Fibroblast of lung (primary cell): ENCODE results near the gene CORO2A.

Experiments
- CTCF ChIP-seq, 2 donors: IDR thresholded peaks in 1 of 2; conservative IDR thresholded peaks in 1 of 2; 1 replicate in 1 of 2; 2 replicates in 1 of 2; pipeline ENCODE4 v1.5.1; 2011 to 2012; ENCODE audit warnings: low read length in 2 of 2, control low read depth in 1 of 2, inconsistent platforms in 1 of 2, low read depth in 1 of 2, mild to moderate bottlenecking in 1 of 2
- EZH2 ChIP-seq: IDR thresholded peaks from 2 replicates; pipeline ENCODE4 v1.5.1; 2012; ENCODE audit warnings: low read length, control low read depth, mild to moderate bottlenecking; ENCODE audit errors: missing control alignments

GRCh38 chr9:98191671-98192502, 550 bp downstream of the CORO2A start:
- TF ChIP-seq CTCF (conservative IDR thresholded peaks at IDR 0.05 in 1 of 2, IDR thresholded peaks at IDR 0.05 in 1 of 2; ENCODE audit: low read depth in 1 of 2, low read length in 2 of 2) (no peak), EZH2 (peak; percentile 2)
